ENCODE measurements around the gene STAT4.

STAT4 gene

GRCh38 chr2:190988910-190989309 lies 161.9 kb downstream of the STAT4 start:
- no peak for DNase-seq

GRCh38 chr2:190987938-190988337 lies 162.9 kb downstream of the STAT4 start:
- no peak for DNase-seq

GRCh38 chr2:190987116-190987515 lies 163.7 kb downstream of the STAT4 start:
- DNase-seq, result no peak

GRCh38 chr2:190986221-190986953 lies 164.4 kb downstream of the STAT4 start:
- DNase-seq, result no peak

GRCh38 chr2:190984595-190984994 lies 166.2 kb downstream of the STAT4 start:
- DNase-seq, result no peak

- no peak for DNase-seq
These were observed 168.3 kb downstream of the STAT4 start for GRCh38 chr2:190982262-190983034.

GRCh38 chr2:190981733-190982132 lies 169.1 kb downstream of the STAT4 start:
- DNase-seq, result no peak

- DNase-seq, result no peak
These were observed 169.5 kb downstream of the STAT4 start for GRCh38 chr2:190981333-190981732.

GRCh38 chr2:190980630-190981209 lies 170.1 kb downstream of the STAT4 start:
- no peak for DNase-seq

GRCh38 chr2:190979906-190980629 lies 170.7 kb downstream of the STAT4 start:
- DNase-seq, result no peak

Data from activated CD4-positive, alpha-beta T cell treated with anti-CD3 and anti-CD28 coated beads for 1 hour (primary cell).